Measurements from ENCODE around the gene THTPA. TPM values are rescaled to one million over a fixed set of nuclear protein-coding genes. Genes with fewer than 3 reads are reported as not detected.
"Not testable (repeated sequence)": the region's sequence is repeated elsewhere in the genome, so short reads cannot be mapped to it uniquely, and the experiment has no call there.

Gene THTPA
- total and polyA plus RNA-seq, 7 donors: 8.9 to 35.4 (median 22.0) TPM

DNA sequence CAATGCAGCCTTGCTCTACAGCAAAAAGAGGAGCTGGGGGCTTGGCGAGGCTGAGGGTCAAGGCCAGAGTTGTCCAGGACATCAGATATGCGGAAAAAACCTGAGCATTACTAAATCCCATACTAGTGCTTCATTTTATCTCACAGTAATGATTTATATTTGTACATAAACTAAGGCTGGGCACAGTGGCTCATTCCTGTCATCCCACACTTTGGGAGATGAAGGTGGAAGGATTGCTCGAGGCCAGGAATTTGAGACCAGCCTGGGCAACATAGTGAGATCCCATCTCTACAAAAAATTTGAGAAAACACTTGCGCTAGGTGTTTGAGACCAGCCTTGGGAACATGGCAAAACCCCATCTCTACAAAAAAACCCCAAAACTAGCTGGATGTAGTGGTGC is 34.1 kb downstream of the THTPA start:
- TF ChIP-seq POLR2A (IDR thresholded peaks at IDR 0.05) (no peak), POLR2AphosphoS5 (IDR thresholded peaks at IDR 0.05) (no peak), EP300 (IDR thresholded peaks at IDR 0.05) (no peak)
- TF ChIP-seq, protein P1, sequence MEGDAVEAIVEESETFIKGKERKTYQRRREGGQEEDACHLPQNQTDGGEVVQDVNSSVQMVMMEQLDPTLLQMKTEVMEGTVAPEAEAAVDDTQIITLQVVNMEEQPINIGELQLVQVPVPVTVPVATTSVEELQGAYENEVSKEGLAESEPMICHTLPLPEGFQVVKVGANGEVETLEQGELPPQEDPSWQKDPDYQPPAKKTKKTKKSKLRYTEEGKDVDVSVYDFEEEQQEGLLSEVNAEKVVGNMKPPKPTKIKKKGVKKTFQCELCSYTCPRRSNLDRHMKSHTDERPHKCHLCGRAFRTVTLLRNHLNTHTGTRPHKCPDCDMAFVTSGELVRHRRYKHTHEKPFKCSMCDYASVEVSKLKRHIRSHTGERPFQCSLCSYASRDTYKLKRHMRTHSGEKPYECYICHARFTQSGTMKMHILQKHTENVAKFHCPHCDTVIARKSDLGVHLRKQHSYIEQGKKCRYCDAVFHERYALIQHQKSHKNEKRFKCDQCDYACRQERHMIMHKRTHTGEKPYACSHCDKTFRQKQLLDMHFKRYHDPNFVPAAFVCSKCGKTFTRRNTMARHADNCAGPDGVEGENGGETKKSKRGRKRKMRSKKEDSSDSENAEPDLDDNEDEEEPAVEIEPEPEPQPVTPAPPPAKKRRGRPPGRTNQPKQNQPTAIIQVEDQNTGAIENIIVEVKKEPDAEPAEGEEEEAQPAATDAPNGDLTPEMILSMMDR (IDR thresholded peaks at IDR 0.05): no peak
- Histone ChIP-seq H3K4me1 (peaks cover 0 to 5% (median 0%) of the 10 kb centered on the region in 4 donors), H3K27me3 (peaks cover 0 to 4% (median 0%) of the 10 kb centered on the region in 3 donors), H3K27ac (no peak overlapping the region), H3K9me3 (no peaks in the 10 kb centered on the region), H3K4me3 (no peak overlapping the region), H3K36me3 (no peaks in the 10 kb centered on the region)
- 97% methylated on average over 4 of the region's 4 CpGs for WGBS, 2 donors
- DNase-seq: peak; percentile 15
- intact Hi-C loops (cut with DNase I): no loop called here

DNA sequence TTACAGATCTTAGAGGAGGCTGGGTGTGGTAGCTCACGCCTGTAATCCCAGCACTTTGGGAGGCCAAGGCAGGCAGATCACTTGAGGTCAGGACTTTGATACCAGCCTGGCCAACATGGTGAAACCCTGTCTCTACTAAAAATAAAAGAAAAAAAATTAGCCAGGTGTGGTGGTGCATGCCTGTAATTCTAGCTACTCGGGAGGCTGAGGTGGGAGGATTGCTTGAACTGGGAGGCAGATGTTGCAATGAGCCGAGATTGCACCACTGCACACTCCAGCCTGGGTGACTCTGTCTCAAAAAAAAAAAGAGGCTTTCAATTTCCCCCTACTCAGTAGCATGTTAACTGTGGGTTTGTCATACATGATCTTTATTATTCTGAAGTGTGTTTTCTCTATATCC is 38.1 kb downstream of the THTPA start:
- intact Hi-C loops (cut with DNase I); H3K9me3 ChIP-seq; DNase-seq; H3K4me1 ChIP-seq; H3K4me3 ChIP-seq; H3K27me3 ChIP-seq; H3K36me3 ChIP-seq; H3K27ac ChIP-seq: not testable (repeated sequence)
- WGBS, 2 donors: 87 to 91% methylated on average over 3 of the region's 3 CpGs

DNA sequence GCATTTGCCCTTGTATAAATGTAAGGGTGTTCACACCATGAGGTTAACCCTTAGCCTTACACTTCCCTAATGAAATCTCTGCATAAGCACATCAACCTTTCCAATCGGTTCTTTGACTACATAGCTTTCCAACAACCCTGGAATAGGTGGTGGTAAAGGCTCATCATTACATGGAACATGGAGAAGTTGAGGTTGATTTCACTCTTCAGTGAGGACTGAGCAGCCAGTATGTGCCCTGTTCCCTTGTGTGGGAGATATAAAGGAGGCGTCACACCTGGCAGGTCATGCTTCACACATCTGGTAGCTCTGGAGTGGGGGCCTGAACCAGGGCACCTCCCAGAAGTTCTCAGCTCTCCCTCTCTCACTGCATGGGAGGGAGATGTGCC is 44.2 kb downstream of the THTPA start:
- TF ChIP-seq POLR2AphosphoS5 (IDR thresholded peaks at IDR 0.05) (no peak), POLR2A (IDR thresholded peaks at IDR 0.05) (no peak), EP300 (IDR thresholded peaks at IDR 0.05) (no peak)
- TF ChIP-seq, protein P1 (IDR thresholded peaks at IDR 0.05): no peak

DNA sequence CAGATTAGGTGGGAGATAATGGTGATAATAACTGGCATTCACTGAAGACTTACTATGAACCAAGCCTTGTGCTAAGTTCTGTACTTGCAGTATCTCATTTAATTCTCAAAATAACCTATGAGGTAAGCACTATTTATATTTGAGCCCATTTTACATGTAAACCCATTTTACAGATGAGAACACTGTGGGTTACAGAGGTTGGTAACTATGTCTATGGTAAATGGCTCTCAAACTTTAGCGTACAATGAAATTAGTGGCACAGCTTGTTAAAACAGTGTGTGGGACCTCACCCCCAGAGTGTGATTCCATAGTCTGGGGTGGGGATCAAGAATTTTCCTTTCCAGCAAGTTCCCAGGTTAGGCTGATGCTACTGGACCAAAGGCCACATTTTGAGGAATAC is 44.7 kb downstream of the THTPA start:
- TF ChIP-seq POLR2AphosphoS5 (IDR thresholded peaks at IDR 0.05) (no peak), POLR2A (IDR thresholded peaks at IDR 0.05) (no peak), EP300 (IDR thresholded peaks at IDR 0.05) (no peak)
- TF ChIP-seq, protein P1 (IDR thresholded peaks at IDR 0.05): no peak
- 99% methylated on average over 1 of the region's 1 CpG for WGBS, 2 donors
- intact Hi-C loops (cut with DNase I): no loop called here
- no peak overlapping the region for H3K27ac ChIP-seq
- no peaks in the 10 kb centered on the region for H3K4me1 ChIP-seq
- no peaks in the 10 kb centered on the region for H3K9me3 ChIP-seq
- H3K4me3 ChIP-seq: no peak overlapping the region
- H3K36me3 ChIP-seq: no peaks in the 10 kb centered on the region
- H3K27me3 ChIP-seq: no peaks in the 10 kb centered on the region
- DNase-seq: no peak

More for the DNA sequence above, 44.2 kb downstream of the THTPA start:
- peak; percentile 21 for DNase-seq
- no peaks in the 10 kb centered on the region for H3K27me3 ChIP-seq
- WGBS, 2 donors: 49 to 91% methylated on average over 2 of the region's 2 CpGs
- H3K36me3 ChIP-seq: no peaks in the 10 kb centered on the region
- no peaks in the 10 kb centered on the region for H3K4me1 ChIP-seq
- intact Hi-C loops (cut with DNase I): no loop called here
- no peaks in the 10 kb centered on the region for H3K9me3 ChIP-seq
- no peak overlapping the region for H3K4me3 ChIP-seq
- no peak overlapping the region for H3K27ac ChIP-seq

DNA sequence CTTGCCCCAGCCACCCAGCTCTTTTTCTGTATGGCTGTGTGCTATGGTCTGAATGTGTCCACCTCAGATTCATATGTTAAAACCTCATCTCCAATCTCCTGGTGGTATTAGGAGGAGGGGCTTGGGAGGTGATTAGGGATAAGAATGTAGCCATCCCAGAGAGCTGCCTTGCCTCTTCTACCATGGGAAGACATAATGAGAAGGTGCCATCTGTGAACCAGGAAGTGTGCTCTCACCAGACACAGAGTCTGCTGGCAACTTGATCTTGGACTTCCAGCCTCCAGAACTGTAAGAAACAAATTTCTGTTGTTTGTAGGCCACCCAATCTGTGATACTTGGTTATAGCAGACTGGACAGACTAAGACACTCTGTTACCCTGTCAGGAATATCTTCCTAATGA is 45.4 kb downstream of the THTPA start:
- H3K9me3 ChIP-seq: no peaks in the 10 kb centered on the region
- intact Hi-C loops (cut with DNase I): no loop called here
- DNase-seq: no peak
- no peaks in the 10 kb centered on the region for H3K27me3 ChIP-seq
- H3K4me1 ChIP-seq: no peaks in the 10 kb centered on the region
- H3K4me3 ChIP-seq: no peak overlapping the region
- no peaks in the 10 kb centered on the region for H3K36me3 ChIP-seq
- H3K27ac ChIP-seq: no peak overlapping the region
- TF ChIP-seq POLR2AphosphoS5 (IDR thresholded peaks at IDR 0.05) (no peak), POLR2A (IDR thresholded peaks at IDR 0.05) (no peak), EP300 (IDR thresholded peaks at IDR 0.05) (no peak)
- TF ChIP-seq, protein P1 (IDR thresholded peaks at IDR 0.05): no peak
